ENCODE measurements around the gene PCLO. TPM values are rescaled to one million over a fixed set of nuclear protein-coding genes. Genes with fewer than 3 reads are reported as not detected.
A peak's percentile ranks its signal among the peaks of the same experiment; 100 is the strongest.

PCLO gene
- total RNA-seq, 4 donors from 2014 or later, result 11.8 to 40.4 (median 26.1) TPM

- Histone ChIP-seq H3K27ac (no peak overlapping the region), H3K9me3 (no peaks in the 10 kb centered on the region), H3K4me1 (no peaks in the 10 kb centered on the region), H3K27me3 (no peaks in the 10 kb centered on the region), H3K4me3 (replicated peaks in 1 of 3) (no peak overlapping the region), H3K36me3 (no peaks in the 10 kb centered on the region)
- DNase-seq, result no peak
- 6 to 12% methylated on average over 1 of the region's 1 CpG for WGBS, 2 donors
- intact Hi-C loops (cut with DNase I), result no loop called here
- TF ChIP-seq CTCF (IDR thresholded peaks at IDR 0.05), result peak in 1 of 6 experiments; percentile 16
- no peak for TF ChIP-seq POLR2A (IDR thresholded peaks at IDR 0.05)
These were observed 157.3 kb downstream of the PCLO start for GRCh38 chr7:83005410-83005809.

- intact Hi-C loops (cut with DNase I), result no loop called here
- 92 to 97% methylated on average over 3 of the region's 3 CpGs for WGBS, 2 donors
- no peak for TF ChIP-seq POLR2A (IDR thresholded peaks at IDR 0.05)
- TF ChIP-seq CTCF (IDR thresholded peaks at IDR 0.05), result no peak
These were observed 161.2 kb downstream of the PCLO start for GRCh38 chr7:83001362-83002040.

GRCh38 chr7:82998436-82998835 lies 164.2 kb downstream of the PCLO start:
- intact Hi-C loops (cut with DNase I), result no loop called here
- no peak overlapping the region for H3K4me3 ChIP-seq (replicated peaks in 1 of 3)
- no peaks in the 10 kb centered on the region for H3K9me3 ChIP-seq
- H3K4me1 ChIP-seq, result no peaks in the 10 kb centered on the region
- no peaks in the 10 kb centered on the region for H3K27me3 ChIP-seq
- TF ChIP-seq CTCF (IDR thresholded peaks at IDR 0.05), result no peak
- TF ChIP-seq POLR2A (IDR thresholded peaks at IDR 0.05), result no peak
- H3K27ac ChIP-seq, result no peak overlapping the region
- no peaks in the 10 kb centered on the region for H3K36me3 ChIP-seq
- no peak for DNase-seq

More at GRCh38 chr7:83001362-83002040, 161.2 kb downstream of the PCLO start:
- no peaks in the 10 kb centered on the region for H3K27me3 ChIP-seq
- no peaks in the 10 kb centered on the region for H3K36me3 ChIP-seq
- H3K4me3 ChIP-seq (replicated peaks in 1 of 3), result no peak overlapping the region
- no peak overlapping the region for H3K27ac ChIP-seq
- no peak for DNase-seq
- no peaks in the 10 kb centered on the region for H3K9me3 ChIP-seq
- no peaks in the 10 kb centered on the region for H3K4me1 ChIP-seq

GRCh38 chr7:82985144-82985802 lies 177.4 kb downstream of the PCLO start:
- Histone ChIP-seq H3K4me1 (no peaks in the 10 kb centered on the region), H3K36me3 (no peaks in the 10 kb centered on the region), H3K27ac (no peak overlapping the region), H3K27me3 (no peaks in the 10 kb centered on the region), H3K4me3 (replicated peaks in 1 of 3) (no peak overlapping the region), H3K9me3 (no peaks in the 10 kb centered on the region)
- DNase-seq, result no peak
- intact Hi-C loops (cut with DNase I), result no loop called here
- WGBS, 2 donors, result 74 to 78% methylated on average over 2 of the region's 2 CpGs
- TF ChIP-seq POLR2A (IDR thresholded peaks at IDR 0.05) (no peak), CTCF (IDR thresholded peaks at IDR 0.05) (no peak)

- Histone ChIP-seq H3K27me3 (no peaks in the 10 kb centered on the region), H3K4me3 (replicated peaks in 1 of 3) (no peak overlapping the region), H3K27ac (no peak overlapping the region), H3K4me1 (no peaks in the 10 kb centered on the region), H3K9me3 (no peaks in the 10 kb centered on the region), H3K36me3 (no peaks in the 10 kb centered on the region)
- 76 to 82% methylated on average over 4 of the region's 4 CpGs for WGBS, 2 donors
- no peak for DNase-seq
- intact Hi-C loops (cut with DNase I), result no loop called here
- no peak for TF ChIP-seq POLR2A (IDR thresholded peaks at IDR 0.05)
- no peak for TF ChIP-seq CTCF (IDR thresholded peaks at IDR 0.05)
These were observed 182.4 kb downstream of the PCLO start for GRCh38 chr7:82980130-82980788.
